GM12878 (cell line): ENCODE data around the gene PLEKHJ1. TPM values are rescaled to one million over a fixed set of nuclear protein-coding genes. Genes with fewer than 3 reads are reported as not detected.

Experiments
- ATAC-seq: fragments of 200-7000 bp; cut with Tn5 transposase; 3 replicates; pipeline ENCODE4 v1.9.1; 2020; ENCODE audit warnings: mild to moderate bottlenecking, moderate library complexity
- BruUV-seq: library from RNA; stranded (reverse); fragments of 400-500 nt; replicated peaks from 2 replicates; lab custom pipeline; 2021; lab: Mats Ljungman, UMichigan
- CTCF ChIA-PET: fragments of 300-600 bp; sonication (Branson Sonifier 250); formaldehyde crosslinking; extraction: SDS; loops from one replicate; lab custom pipeline; 2021; ENCODE audit warnings: inconsistent platforms; lab: Yijun Ruan, JAX
- POLR2A ChIA-PET: fragments of 350-600 bp; formaldehyde crosslinking; extraction: SDS; loops from one replicate; lab custom pipeline; 2021; ENCODE audit warnings: inconsistent platforms; lab: Charles Lee
- RAD21 ChIA-PET: fragments of 300-600 bp; sonication (Branson Sonifier 250); formaldehyde crosslinking; loops from one replicate; lab custom pipeline; 2023; ENCODE audit warnings: antibody characterized with exemption; ENCODE audit not compliant: unreplicated experiment; lab: Charles Lee
- SMC1A ChIA-PET: fragments of 300-600 bp; sonication (Branson Sonifier 250); formaldehyde crosslinking; loops from one replicate; lab custom pipeline; 2023; ENCODE audit not compliant: unreplicated experiment, uncharacterized antibody; lab: Charles Lee
- DNase-seq: peaks from one replicate; pipeline ENCODE4 v3.0.0-alpha.2; 2011; ENCODE audit warnings: low read depth, low spot score
- FAIRE-seq: peaks from 3 replicates; lab custom pipeline; 2011; peaks lifted over from hg19 to GRCh38; lab: Jason Lieb, UNC
- H2AFZ ChIP-seq: 2 replicates; pipeline ENCODE4 v1.6.0; 2011; ENCODE audit warnings: low read depth, low read length, control low read depth; ENCODE audit not compliant: control insufficient read depth
- H3K27ac ChIP-seq: 2 replicates; pipeline ENCODE4 v1.5.1; 2011; ENCODE audit warnings: control low read depth; ENCODE audit not compliant: control insufficient read depth, insufficient read depth
- H3K27me3 ChIP-seq, 2 experiments: replicated peaks in 1 of 2; 2 replicates each; pipeline versions ENCODE4 v1.6.0 to v1.6.1; 2011; ENCODE audit warnings: low read length in 1 of 2; ENCODE audit not compliant: control insufficient read depth in 2 of 2, insufficient read depth in 2 of 2
- H3K36me3 ChIP-seq, 2 experiments: 2 replicates each; pipeline ENCODE4 v1.5.1; 2011; ENCODE audit warnings: low read length in 1 of 2; ENCODE audit not compliant: control insufficient read depth in 2 of 2, insufficient read depth in 2 of 2
- H3K4me1 ChIP-seq: 2 replicates; pipeline ENCODE4 v1.6.1; 2011; ENCODE audit warnings: mild to moderate bottlenecking, low read length, moderate library complexity, mixed read lengths; ENCODE audit not compliant: control insufficient read depth, insufficient read depth
- H3K4me2 ChIP-seq: 2 replicates; pipeline ENCODE4 v1.6.0; 2011; ENCODE audit warnings: control low read depth; ENCODE audit not compliant: control insufficient read depth, insufficient read depth
- H3K4me3 ChIP-seq: fragments of 200-600 bp; sonication (generic); 2 replicates; pipeline ENCODE4 v1.5.1; 2016
- H3K79me2 ChIP-seq: 2 replicates; pipeline ENCODE4 v1.6.0; 2011; ENCODE audit warnings: low read length; ENCODE audit not compliant: control insufficient read depth, insufficient read depth
- H3K9ac ChIP-seq: 2 replicates; pipeline ENCODE4 v1.8.0; 2011; ENCODE audit warnings: low read length, control low read depth, mixed read lengths; ENCODE audit not compliant: control insufficient read depth, insufficient read depth
- H3K9me3 ChIP-seq: replicated peaks from 3 replicates; pipeline ENCODE4 v1.5.1; 2011; ENCODE audit warnings: mild to moderate bottlenecking, low read length; ENCODE audit not compliant: control insufficient read depth, insufficient read depth
- H4K20me1 ChIP-seq: 2 replicates; pipeline ENCODE4 v1.6.0; 2011; ENCODE audit not compliant: control insufficient read depth, insufficient read depth
- BHLHE40 ChIP-seq, 2 experiments: fragments of 450-650 bp in 1 of 2; IDR thresholded peaks; 2 replicates each; pipeline ENCODE4 v1.6.1; 2011 to 2017; ENCODE audit warnings: low read depth in 2 of 2, borderline replicate concordance in 1 of 2, improper control_type of control experiment in 1 of 2, low read length in 1 of 2, mild to moderate bottlenecking in 1 of 2
- POLR2A ChIP-seq: IDR thresholded peaks from 2 replicates; pipeline ENCODE4 v1.6.1; 2011; ENCODE audit warnings: low read depth, mild to moderate bottlenecking, low read length
- POLR2AphosphoS2 ChIP-seq: IDR thresholded peaks from 2 replicates; pipeline ENCODE4 v1.6.1; 2011; ENCODE audit warnings: low read depth, mild to moderate bottlenecking, low read length, improper control_type of control experiment, moderate library complexity
- POLR2AphosphoS5 ChIP-seq: IDR thresholded peaks from 2 replicates; pipeline ENCODE4 v1.6.1; 2011; ENCODE audit warnings: mild to moderate bottlenecking, low read length, inconsistent platforms
- POU2F2 ChIP-seq: IDR thresholded peaks from 3 replicates; pipeline ENCODE4 v1.6.1; 2011; ENCODE audit warnings: low read depth, mild to moderate bottlenecking, low read length, borderline replicate concordance
- WRNIP1 ChIP-seq: IDR thresholded peaks from 2 replicates; pipeline ENCODE4 v1.6.1; 2011; ENCODE audit warnings: low read depth, low read length, improper control_type of control experiment, borderline replicate concordance
- WGBS: methylation state at CpG from one replicate; pipeline ENCODE4 v1.1.6; 2016; ENCODE audit warnings: low lambda C conversion rate; ENCODE audit not compliant: insufficient replicate concordance, insufficient coverage; ENCODE audit errors: missing lambda C conversion rate; 5-methylcytosine and 5-hydroxymethylcytosine counted together
- in situ Hi-C: fragments of 300-500 bp; cut with MboI; formaldehyde crosslinking; loops from 9 replicates; pipeline ENCODE4 v1.14.3; 2018; ENCODE audit warnings: mixed read lengths
- intact Hi-C: fragments of 100-400 bp; cut with micrococcal nuclease; formaldehyde crosslinking; loops from one replicate; pipeline ENCODE4 v1.14.2; 2022; ENCODE audit not compliant: unreplicated experiment
- polyA plus RNA-seq, 11 experiments: library from polyadenylated mRNA; depleted of rRNA in 4 of 11; unstranded in 6 of 11; stranded (reverse) in 5 of 11; fragments of >200 nt; fragmentation: Nextera tagmentation in 4 of 11; fragmentation: Illumina TruSeq in 1 of 11; extraction: Ambion mirVana in 4 of 11; extraction: Trizol in 1 of 11; gene quantifications; 1 replicate in 1 of 11; 2 replicates in 10 of 11; pipeline versions ENCODE4 v1.2.1 to v1.2.3, GENCODE V29; 2011 to 2016; ENCODE audit warnings: inconsistent platforms in 2 of 11, missing spikeins in 2 of 11, low read depth in 1 of 11
- total RNA-seq, 4 experiments: library from RNA; depleted of rRNA in 3 of 4; stranded (reverse); fragments of >200 nt in 3 of 4; fragmentation: Illumina TruSeq in 1 of 4; extraction: Trizol in 1 of 4; gene quantifications; 2 replicates each; pipeline versions ENCODE4 v1.2.1 to v1.2.3, GENCODE V29; 2013 to 2021
- TF ChIP-seq, protein P1 (sequence below): IDR thresholded peaks from 2 replicates; pipeline ENCODE4 v1.6.1; 2011; ENCODE audit warnings: borderline replicate concordance, low read depth, mild to moderate bottlenecking, moderate library complexity, mixed read lengths, low read length; ENCODE audit not compliant: insufficient read depth; ENCODE audit errors: extremely low read length
- TF ChIP-seq, protein P2 (sequence below): IDR thresholded peaks from 2 replicates; pipeline ENCODE4 v1.6.1; 2012; ENCODE audit warnings: mild to moderate bottlenecking, low read depth, low read length

PLEKHJ1 gene
- total and polyA plus RNA-seq, 10 of the 15 experiments (the other 5 are each of a cell fraction or from before 2014, with no cell fraction given) = 1.3 to 133 (median 75.0) TPM

DNA sequence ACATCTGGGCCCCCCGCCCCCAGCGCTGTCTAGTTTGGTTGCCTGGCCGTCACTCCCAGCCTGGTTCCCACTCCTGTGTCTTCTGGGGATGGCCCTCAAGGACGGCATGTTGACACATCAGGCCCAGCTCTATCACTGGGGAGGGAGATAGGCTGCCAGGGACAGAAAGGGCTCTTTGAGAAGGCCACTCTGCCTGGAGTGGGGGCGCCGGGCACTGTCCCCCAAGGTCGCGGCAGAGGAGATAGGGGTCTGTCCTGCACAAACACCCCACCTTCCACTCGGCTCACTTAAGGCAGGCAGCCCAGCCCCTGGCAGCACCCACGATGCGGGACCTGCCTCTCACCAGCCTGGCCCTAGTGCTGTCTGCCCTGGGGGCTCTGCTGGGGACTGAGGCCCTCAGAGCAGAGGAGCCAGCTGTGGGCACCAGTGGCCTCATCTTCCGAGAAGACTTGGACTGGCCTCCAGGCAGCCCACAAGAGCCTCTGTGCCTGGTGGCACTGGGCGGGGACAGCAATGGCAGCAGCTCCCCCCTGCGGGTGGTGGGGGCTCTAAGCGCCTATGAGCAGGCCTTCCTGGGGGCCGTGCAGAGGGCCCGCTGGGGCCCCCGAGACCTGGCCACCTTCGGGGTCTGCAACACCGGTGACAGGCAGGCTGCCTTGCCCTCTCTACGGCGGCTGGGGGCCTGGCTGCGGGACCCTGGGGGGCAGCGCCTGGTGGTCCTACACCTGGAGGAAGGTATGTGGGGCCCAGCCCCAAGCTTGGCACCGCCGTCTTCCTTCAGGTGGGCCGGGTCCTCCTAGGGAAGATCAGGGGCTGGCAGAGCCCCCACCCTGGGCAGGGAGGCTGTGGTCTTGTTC, 13.1 kb upstream of the PLEKHJ1 start, which contains the start of gene AMH:
TSS of gene AMH (plus strand) at position 314 of the 857 bp plus-strand sequence. CDS start at position 324, 10 bp downstream.
- H3K36me3 ChIP-seq = peaks cover 5 to 38% of the 10 kb centered on the region in 2 experiments; a peak in 3 of 4 replicates
- DNase-seq = no peak
- no peak within 1 kb of the TSS for H3K9ac ChIP-seq
- no peak for TF ChIP-seq BHLHE40 (IDR thresholded peaks at IDR 0.05; ENCODE audit: borderline replicate concordance in 1 of 2, low read depth in 2 of 2, low read length in 1 of 2)
- TF ChIP-seq, protein P1, sequence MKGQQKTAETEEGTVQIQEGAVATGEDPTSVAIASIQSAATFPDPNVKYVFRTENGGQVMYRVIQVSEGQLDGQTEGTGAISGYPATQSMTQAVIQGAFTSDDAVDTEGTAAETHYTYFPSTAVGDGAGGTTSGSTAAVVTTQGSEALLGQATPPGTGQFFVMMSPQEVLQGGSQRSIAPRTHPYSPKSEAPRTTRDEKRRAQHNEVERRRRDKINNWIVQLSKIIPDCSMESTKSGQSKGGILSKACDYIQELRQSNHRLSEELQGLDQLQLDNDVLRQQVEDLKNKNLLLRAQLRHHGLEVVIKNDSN = no peak
- TF ChIP-seq, protein P2, sequence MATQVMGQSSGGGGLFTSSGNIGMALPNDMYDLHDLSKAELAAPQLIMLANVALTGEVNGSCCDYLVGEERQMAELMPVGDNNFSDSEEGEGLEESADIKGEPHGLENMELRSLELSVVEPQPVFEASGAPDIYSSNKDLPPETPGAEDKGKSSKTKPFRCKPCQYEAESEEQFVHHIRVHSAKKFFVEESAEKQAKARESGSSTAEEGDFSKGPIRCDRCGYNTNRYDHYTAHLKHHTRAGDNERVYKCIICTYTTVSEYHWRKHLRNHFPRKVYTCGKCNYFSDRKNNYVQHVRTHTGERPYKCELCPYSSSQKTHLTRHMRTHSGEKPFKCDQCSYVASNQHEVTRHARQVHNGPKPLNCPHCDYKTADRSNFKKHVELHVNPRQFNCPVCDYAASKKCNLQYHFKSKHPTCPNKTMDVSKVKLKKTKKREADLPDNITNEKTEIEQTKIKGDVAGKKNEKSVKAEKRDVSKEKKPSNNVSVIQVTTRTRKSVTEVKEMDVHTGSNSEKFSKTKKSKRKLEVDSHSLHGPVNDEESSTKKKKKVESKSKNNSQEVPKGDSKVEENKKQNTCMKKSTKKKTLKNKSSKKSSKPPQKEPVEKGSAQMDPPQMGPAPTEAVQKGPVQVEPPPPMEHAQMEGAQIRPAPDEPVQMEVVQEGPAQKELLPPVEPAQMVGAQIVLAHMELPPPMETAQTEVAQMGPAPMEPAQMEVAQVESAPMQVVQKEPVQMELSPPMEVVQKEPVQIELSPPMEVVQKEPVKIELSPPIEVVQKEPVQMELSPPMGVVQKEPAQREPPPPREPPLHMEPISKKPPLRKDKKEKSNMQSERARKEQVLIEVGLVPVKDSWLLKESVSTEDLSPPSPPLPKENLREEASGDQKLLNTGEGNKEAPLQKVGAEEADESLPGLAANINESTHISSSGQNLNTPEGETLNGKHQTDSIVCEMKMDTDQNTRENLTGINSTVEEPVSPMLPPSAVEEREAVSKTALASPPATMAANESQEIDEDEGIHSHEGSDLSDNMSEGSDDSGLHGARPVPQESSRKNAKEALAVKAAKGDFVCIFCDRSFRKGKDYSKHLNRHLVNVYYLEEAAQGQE = no peak
- no peak for TF ChIP-seq POU2F2
- no peak for TF ChIP-seq WRNIP1
- TF ChIP-seq POLR2AphosphoS5 = 0 out of 2 replicates have a peak, but pooled peaks have one; percentile 46
- TF ChIP-seq POLR2AphosphoS2 = 0 out of 2 replicates have a peak, but pooled peaks have one; percentile 45
- TF ChIP-seq POLR2A = peak; percentile 70
- TF ChIP-seq, all 136 proteins: peak for 3
- no peak within 1 kb of the TSS for H3K4me3 ChIP-seq
- FAIRE-seq (no peak), ATAC-seq (peak; percentile 9)
- RAD21 ChIA-PET = interaction anchor here (1.3 kb wide), 1 partner anchor 14 kb away, joined by 4 read pairs; no protein-coding TSS in a partner anchor
- POLR2A ChIA-PET = interaction anchor here (0.6 kb wide), 1 partner anchor 19 kb away, joined by 3 read pairs; no protein-coding TSS in a partner anchor
- no peak within 1 kb of the TSS for H2AFZ ChIP-seq
- in situ Hi-C loops (no loop called here), intact Hi-C loops (no loop called here)
- no peak within 1 kb of the TSS for H3K27ac ChIP-seq
- 67% methylated on average over 27 of the region's 27 CpGs for WGBS
- SMC1A ChIA-PET = no interaction called here
- no peaks in the 10 kb centered on the region; the same call in 2 of the 3 replicates for H3K9me3 ChIP-seq
- no peaks in the 10 kb centered on the region; the same call in 1 of the 2 replicates for H3K4me1 ChIP-seq
- no TSS peak for BruUV-seq
- H3K27me3 ChIP-seq = peaks cover 14 to 19% of the 10 kb centered on the region in 2 experiments; a peak in 3 of 4 replicates
- H3K4me2 ChIP-seq = no peak within 1 kb of the TSS
- H4K20me1 ChIP-seq = no peaks in the 10 kb centered on the region; the same call in 1 of the 2 replicates
- no peaks in the 10 kb centered on the region for H3K79me2 ChIP-seq
- CTCF ChIA-PET = interaction anchor here (0.8 kb wide), 1 partner anchor 9 kb away, joined by 3 read pairs; no protein-coding TSS in a partner anchor
